ENCODE measurements around the gene PARP1.

- TF ChIP-seq CTCF (IDR thresholded peaks at IDR 0.05) (no peak), POLR2A (IDR thresholded peaks at IDR 0.05) (no peak)
Measured at GRCh38 chr1:226362891-226363447, 44.9 kb downstream of the PARP1 start.

Measured in esophagus squamous epithelium (tissue), 4 donors.